GM18520 (cell line): ENCODE measurements around the gene HPX.
"Not testable (repeated sequence)": the region's sequence is repeated elsewhere in the genome, so short reads cannot be mapped to it uniquely, and the experiment has no call there.

Experiments
- ATAC-seq: cut with Tn5 transposase; IDR thresholded peaks from one replicate; pipeline ENCODE4 v1.9.1; 2021; ENCODE audit not compliant: unreplicated experiment

The HPX gene

GRCh38 chr11:6393989-6394670, 46.7 kb downstream of the HPX start:
- no peak for ATAC-seq

DNA sequence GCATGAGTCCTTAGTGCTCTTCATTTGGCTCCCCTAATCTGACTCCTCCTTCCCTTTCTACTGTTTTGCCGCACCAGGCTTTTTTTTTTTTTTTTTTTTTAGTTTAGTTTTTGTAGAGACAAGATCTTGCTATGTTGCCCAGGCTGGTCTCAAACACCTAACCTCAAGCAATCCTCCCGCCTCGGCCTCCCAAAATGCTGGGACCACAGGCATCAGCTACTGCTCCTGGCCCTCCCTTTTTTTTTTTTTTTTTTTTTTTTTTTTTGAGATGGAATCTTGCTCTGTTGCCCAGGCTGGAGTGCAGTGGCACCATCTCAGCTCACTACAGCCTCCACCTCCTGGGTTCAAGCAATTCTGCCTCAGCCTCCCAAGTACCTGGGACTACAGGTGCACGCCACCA, 48.5 kb downstream of the HPX start:
- ATAC-seq, result not testable (repeated sequence)

DNA sequence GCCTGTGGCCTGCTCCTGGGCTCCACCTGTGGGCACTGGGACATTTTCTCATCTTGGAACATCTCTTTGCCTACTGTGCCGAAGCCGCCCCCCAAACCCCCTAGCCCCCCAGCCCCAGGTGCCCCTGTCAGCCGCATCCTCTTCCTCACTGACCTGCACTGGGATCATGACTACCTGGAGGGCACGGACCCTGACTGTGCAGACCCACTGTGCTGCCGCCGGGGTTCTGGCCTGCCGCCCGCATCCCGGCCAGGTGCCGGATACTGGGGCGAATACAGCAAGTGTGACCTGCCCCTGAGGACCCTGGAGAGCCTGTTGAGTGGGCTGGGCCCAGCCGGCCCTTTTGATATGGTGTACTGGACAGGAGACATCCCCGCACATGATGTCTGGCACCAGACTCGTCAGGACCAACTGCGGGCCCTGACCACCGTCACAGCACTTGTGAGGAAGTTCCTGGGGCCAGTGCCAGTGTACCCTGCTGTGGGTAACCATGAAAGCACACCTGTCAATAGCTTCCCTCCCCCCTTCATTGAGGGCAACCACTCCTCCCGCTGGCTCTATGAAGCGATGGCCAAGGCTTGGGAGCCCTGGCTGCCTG, 49.2 kb downstream of the HPX start:
- ATAC-seq, result no peak

GRCh38 chr11:6390718-6391469, 49.9 kb downstream of the HPX start:
- ATAC-seq, result no peak

GRCh38 chr11:6389905-6390717, 50.7 kb downstream of the HPX start, which contains the start of gene SMPD1:
Gene SMPD1 (plus strand): TSS chr11:6390474. CDS start chr11:6390599, 125 bp downstream.
- ATAC-seq, result peak; percentile 99

GRCh38 chr11:6388748-6389147, 52.0 kb downstream of the HPX start:
- ATAC-seq, result no peak

GRCh38 chr11:6387811-6388599, 52.8 kb downstream of the HPX start:
- ATAC-seq, result no peak

DNA sequence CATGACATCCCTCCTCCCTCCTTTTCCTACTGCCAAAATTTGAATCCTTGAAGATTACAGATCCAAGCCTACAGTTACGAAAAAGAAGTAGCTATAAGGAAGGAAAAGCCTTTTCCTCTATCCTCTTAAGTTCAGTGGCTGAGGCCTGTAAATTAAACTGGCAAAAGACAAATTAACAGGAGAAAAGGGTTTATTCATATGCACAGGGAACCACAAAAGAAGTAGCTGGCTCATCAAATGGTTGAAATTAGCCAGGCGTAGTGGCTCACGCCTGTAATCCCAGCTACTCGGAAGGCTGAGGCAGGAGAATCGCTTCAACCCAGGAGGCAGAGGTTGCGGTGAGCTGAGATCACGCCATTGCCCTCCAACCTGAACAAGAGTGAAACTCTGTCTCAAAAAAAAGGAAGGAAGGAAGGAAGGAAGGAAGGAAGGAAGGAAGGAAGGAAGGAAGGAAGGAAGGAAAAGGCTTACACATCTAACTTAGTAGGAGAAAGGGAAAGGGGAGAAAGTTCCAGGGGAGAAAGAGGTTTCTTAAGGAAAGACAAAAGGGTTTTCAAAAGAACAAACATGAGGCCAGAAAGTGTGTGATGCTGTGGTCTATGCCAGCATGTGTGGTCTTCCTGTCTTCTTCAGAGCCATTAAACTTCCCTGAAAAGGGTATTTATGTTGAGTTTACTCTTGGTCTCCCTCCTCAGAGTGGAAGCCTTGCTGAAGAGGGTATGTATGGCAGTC, 55.6 kb downstream of the HPX start:
- ATAC-seq, result no peak
